Activated CD8-positive, alpha-beta T cell treated with anti-CD3 and anti-CD28 coated beads for 36 hours (primary cell): ENCODE measurements around the gene ELAVL4. TPM values are rescaled to one million over a fixed set of nuclear protein-coding genes. Genes with fewer than 3 reads are reported as not detected.

Experiments
- ATAC-seq: fragments of 200-7000 bp; cut with Tn5 transposase; one replicate; pipeline ENCODE4 v1.10.0; 2021; ENCODE audit warnings: mild to moderate bottlenecking, moderate library complexity
- CTCF ChIA-PET: fragments of 350-600 bp; sonication (Branson Sonifier 250); formaldehyde crosslinking; loops from one replicate; lab custom pipeline; 2021; ENCODE audit warnings: antibody characterized with exemption; lab: Charles Lee
- POLR2A ChIA-PET: fragments of 350-600 bp; sonication (Branson Sonifier 250); formaldehyde crosslinking; loops from one replicate; lab custom pipeline; 2021; ENCODE audit warnings: antibody characterized with exemption; lab: Charles Lee
- DNase-seq: peaks from one replicate; pipeline ENCODE4 v3.0.0-alpha.2; 2020
- H3K27ac Mint-ChIP-seq: one replicate; pipeline ENCODE4 v1.8.0; 2021; ENCODE audit warnings: mild to moderate bottlenecking, mixed read lengths
- H3K27me3 Mint-ChIP-seq: one replicate; pipeline ENCODE4 v1.8.0; 2021; ENCODE audit warnings: mixed read lengths
- H3K36me3 Mint-ChIP-seq: one replicate; pipeline ENCODE4 v1.8.0; 2021; ENCODE audit warnings: low read depth, mixed read lengths
- H3K4me1 Mint-ChIP-seq: one replicate; pipeline ENCODE4 v1.8.0; 2021; ENCODE audit warnings: low read depth, mixed read lengths
- H3K4me3 Mint-ChIP-seq: one replicate; pipeline ENCODE4 v1.8.0; 2021; ENCODE audit warnings: mild to moderate bottlenecking, moderate library complexity, mixed read lengths
- H3K9me3 Mint-ChIP-seq: one replicate; pipeline ENCODE4 v1.8.0; 2021; ENCODE audit warnings: mixed read lengths
- intact Hi-C: fragments of 100-400 bp; cut with micrococcal nuclease; formaldehyde crosslinking; loops from one replicate; pipeline ENCODE4 v1.10.0; 2022
- total RNA-seq, 2 experiments: library from RNA; stranded (reverse); gene quantifications; one replicate each; pipeline ENCODE4 v1.2.3, GENCODE V29; 2021
- TF ChIP-seq, protein P1 (sequence below): fragments of 200-600 bp; IDR thresholded peaks from one replicate; pipeline ENCODE4 v1.8.0; 2022; ENCODE audit warnings: antibody characterized with exemption, mild to moderate bottlenecking

ELAVL4 gene
- total RNA-seq, 2 experiments from 2014 or later, result not detected

DNA sequence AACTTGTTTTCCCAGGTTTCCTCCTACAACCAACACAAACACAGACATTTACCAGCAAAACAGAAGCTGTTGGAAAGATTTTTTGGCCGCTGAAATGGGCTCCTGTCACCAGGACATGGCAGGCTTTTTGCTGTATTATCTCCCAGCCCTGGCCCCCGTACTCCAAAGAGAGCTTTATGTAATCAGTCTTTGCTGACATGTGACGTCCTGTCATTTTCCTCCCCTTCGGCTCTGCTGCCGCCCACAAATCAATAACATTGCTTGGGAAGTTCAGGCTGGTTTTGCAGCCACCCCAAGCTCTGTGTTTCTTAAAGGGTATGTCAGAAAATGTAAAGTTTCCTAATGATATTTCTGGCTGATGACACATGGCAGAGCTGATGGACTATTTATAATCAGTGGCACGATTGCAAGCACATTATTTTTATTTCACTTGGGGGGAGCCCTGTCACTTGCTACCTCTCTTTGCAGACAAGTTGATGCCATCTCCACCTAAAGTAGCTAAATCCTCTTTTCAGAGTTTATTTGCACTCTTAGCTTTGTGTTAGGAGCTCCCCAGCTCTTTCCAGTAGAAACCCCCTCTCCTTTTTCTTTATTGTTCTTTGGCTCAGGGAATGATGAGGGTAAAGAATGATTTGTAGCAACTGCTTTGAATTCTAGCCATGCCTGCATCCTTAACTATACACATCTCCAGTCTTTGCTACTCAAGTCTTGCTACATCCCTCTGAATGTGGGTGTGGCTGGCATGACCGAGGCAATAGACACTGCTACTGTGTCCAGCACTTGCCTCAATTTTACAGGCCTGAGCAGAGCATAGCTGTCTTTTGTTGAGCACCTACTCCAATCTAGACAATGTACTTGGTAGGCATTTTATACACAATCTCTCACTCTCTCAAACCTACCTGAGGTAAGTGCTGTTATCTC, 67.3 kb downstream of the ELAVL4 start:
- CTCF ChIA-PET, result no interaction called here
- DNase-seq (no peak), ATAC-seq (no peak)
- H3K4me3 Mint-ChIP-seq, result no peak overlapping the region
- no peaks in the 10 kb centered on the region for H3K4me1 Mint-ChIP-seq
- H3K27ac Mint-ChIP-seq, result no peak overlapping the region
- TF ChIP-seq, protein P1, sequence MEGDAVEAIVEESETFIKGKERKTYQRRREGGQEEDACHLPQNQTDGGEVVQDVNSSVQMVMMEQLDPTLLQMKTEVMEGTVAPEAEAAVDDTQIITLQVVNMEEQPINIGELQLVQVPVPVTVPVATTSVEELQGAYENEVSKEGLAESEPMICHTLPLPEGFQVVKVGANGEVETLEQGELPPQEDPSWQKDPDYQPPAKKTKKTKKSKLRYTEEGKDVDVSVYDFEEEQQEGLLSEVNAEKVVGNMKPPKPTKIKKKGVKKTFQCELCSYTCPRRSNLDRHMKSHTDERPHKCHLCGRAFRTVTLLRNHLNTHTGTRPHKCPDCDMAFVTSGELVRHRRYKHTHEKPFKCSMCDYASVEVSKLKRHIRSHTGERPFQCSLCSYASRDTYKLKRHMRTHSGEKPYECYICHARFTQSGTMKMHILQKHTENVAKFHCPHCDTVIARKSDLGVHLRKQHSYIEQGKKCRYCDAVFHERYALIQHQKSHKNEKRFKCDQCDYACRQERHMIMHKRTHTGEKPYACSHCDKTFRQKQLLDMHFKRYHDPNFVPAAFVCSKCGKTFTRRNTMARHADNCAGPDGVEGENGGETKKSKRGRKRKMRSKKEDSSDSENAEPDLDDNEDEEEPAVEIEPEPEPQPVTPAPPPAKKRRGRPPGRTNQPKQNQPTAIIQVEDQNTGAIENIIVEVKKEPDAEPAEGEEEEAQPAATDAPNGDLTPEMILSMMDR, result no peak
- POLR2A ChIA-PET, result no interaction called here
- no peaks in the 10 kb centered on the region for H3K36me3 Mint-ChIP-seq
- intact Hi-C loops, result no loop called here
- no peaks in the 10 kb centered on the region for H3K9me3 Mint-ChIP-seq
- H3K27me3 Mint-ChIP-seq, result peaks cover 4% of the 10 kb centered on the region

DNA sequence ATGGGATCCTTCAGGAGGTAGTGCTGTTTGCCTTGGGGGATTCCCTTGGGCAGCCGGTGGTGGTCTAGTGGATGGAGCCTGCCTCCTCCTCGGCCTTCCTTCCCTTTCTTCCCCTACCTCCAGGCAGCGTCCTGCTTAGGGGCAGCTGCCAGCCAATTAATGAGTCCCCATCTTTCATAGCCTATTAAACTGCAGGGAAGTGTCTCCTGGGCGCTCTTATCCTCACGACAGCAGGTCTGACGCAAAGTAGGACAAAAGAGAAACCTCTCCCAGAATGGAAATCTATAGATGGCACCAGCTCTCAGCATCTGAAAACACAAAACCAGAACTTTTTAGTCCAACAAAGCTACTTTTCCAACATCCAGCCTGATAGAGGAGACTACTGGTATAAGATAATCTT, 69.3 kb downstream of the ELAVL4 start:
- intact Hi-C loops, result no loop called here
- CTCF ChIA-PET, result no interaction called here
- H3K4me3 Mint-ChIP-seq, result no peak overlapping the region
- TF ChIP-seq, protein P1, result no peak
- H3K9me3 Mint-ChIP-seq, result no peaks in the 10 kb centered on the region
- POLR2A ChIA-PET, result no interaction called here
- peaks cover 4% of the 10 kb centered on the region for H3K27me3 Mint-ChIP-seq
- H3K4me1 Mint-ChIP-seq, result no peaks in the 10 kb centered on the region
- H3K36me3 Mint-ChIP-seq, result no peaks in the 10 kb centered on the region
- no peak for DNase-seq
- no peak for ATAC-seq
- no peak overlapping the region for H3K27ac Mint-ChIP-seq

DNA sequence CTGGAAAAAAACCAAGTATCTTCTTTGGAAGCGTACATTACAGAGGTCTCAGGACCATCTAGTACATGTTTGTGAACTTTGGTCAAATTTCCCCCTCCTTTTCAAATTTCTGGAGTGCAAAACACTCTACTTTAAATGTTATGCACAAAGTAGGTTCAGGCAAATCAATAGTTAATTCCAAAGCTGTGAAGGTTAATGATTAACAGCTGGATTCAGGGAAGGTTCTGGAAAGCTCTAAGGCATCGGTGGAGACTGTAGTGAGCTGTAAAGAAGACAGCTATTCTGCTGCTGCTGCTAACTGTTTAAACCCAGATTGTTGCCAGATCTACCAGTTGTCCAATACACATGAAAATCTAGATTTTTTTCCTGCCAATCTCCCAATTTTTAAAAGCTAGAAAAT, 70.9 kb downstream of the ELAVL4 start:
- H3K4me1 Mint-ChIP-seq, result no peaks in the 10 kb centered on the region
- no peak overlapping the region for H3K4me3 Mint-ChIP-seq
- H3K27ac Mint-ChIP-seq, result no peak overlapping the region
- POLR2A ChIA-PET, result no interaction called here
- intact Hi-C loops, result no loop called here
- H3K9me3 Mint-ChIP-seq, result no peaks in the 10 kb centered on the region
- TF ChIP-seq, protein P1, result no peak
- ATAC-seq (no peak), DNase-seq (no peak)
- peaks cover 1% of the 10 kb centered on the region for H3K27me3 Mint-ChIP-seq
- CTCF ChIA-PET, result no interaction called here
- H3K36me3 Mint-ChIP-seq, result no peaks in the 10 kb centered on the region

DNA sequence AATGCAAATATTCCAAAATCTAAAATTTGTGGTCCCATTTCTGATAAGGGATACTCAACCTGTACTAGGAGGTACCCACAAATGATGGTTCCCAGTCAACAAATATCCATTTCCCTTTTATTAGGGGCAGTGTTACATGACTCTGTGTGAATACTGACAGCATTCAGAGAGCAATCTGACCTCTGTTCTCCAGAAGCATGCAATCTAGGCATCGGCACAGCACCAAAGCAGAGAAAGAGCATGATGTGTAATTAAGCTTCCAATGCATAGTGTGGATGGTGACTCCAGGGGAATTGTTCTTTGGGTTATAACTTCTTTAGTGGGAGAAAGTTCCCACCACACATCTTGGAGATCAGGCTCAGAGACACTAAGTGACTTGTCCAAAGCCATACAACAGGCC, 71.6 kb downstream of the ELAVL4 start:
- ATAC-seq (no peak), DNase-seq (no peak)
- Mint-ChIP-seq H3K4me3 (no peak overlapping the region), H3K27me3 (peaks cover 1% of the 10 kb centered on the region), H3K36me3 (no peaks in the 10 kb centered on the region), H3K9me3 (no peaks in the 10 kb centered on the region), H3K4me1 (no peaks in the 10 kb centered on the region), H3K27ac (no peak overlapping the region)
- TF ChIP-seq, protein P1, result no peak
- intact Hi-C loops, result no loop called here
- CTCF ChIA-PET, result no interaction called here
- POLR2A ChIA-PET, result no interaction called here

DNA sequence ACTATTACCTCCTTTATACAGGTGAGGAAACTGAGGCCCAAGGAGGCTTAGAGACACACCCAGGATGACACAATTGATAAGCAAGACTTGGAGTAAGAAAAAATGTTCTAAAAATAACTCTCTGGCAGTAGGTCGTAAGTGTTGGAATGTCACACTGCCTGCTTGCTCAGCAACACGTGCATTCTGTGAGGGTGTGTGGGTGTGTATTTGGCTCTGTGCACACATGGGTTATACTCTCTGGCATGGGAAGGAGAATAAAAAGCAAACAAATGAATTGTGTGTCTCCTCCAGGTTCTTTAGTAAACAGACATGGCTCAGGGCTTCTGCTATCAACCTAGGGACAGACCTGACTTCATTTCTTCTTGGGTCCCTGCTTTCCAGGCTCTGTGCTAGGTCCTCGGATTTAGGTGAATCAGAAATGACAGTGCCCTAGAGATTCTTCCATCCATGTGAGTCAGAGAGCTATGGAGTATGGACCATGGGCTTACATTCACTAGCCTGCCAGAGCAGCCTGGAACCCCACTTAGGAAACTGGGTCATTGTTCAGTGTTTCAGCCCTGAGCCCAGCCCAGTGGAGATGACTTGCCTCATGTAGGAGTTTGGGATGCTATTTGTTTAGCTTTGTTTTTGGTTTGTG, 72.4 kb downstream of the ELAVL4 start:
- intact Hi-C loops, result no loop called here
- CTCF ChIA-PET, result no interaction called here
- H3K4me3 Mint-ChIP-seq, result no peak overlapping the region

More for the DNA sequence above, 72.4 kb downstream of the ELAVL4 start:
- DNase-seq (no peak), ATAC-seq (no peak)
- H3K9me3 Mint-ChIP-seq, result no peaks in the 10 kb centered on the region
- H3K27ac Mint-ChIP-seq, result no peak overlapping the region
- TF ChIP-seq, protein P1, result no peak
- H3K36me3 Mint-ChIP-seq, result no peaks in the 10 kb centered on the region
- POLR2A ChIA-PET, result no interaction called here
- H3K4me1 Mint-ChIP-seq, result no peaks in the 10 kb centered on the region
- no peaks in the 10 kb centered on the region for H3K27me3 Mint-ChIP-seq
